ENCODE results near the gene TAF11L10.
"Not testable (repeated sequence)": the region's sequence is repeated elsewhere in the genome, so short reads cannot be mapped to it uniquely, and the experiment has no call there.

GRCh38 chr5:17590860-17591259, 6.8 kb downstream of the TAF11L10 start, which contains the start of gene TAF11L8:
- TF ChIP-seq, protein P1, sequence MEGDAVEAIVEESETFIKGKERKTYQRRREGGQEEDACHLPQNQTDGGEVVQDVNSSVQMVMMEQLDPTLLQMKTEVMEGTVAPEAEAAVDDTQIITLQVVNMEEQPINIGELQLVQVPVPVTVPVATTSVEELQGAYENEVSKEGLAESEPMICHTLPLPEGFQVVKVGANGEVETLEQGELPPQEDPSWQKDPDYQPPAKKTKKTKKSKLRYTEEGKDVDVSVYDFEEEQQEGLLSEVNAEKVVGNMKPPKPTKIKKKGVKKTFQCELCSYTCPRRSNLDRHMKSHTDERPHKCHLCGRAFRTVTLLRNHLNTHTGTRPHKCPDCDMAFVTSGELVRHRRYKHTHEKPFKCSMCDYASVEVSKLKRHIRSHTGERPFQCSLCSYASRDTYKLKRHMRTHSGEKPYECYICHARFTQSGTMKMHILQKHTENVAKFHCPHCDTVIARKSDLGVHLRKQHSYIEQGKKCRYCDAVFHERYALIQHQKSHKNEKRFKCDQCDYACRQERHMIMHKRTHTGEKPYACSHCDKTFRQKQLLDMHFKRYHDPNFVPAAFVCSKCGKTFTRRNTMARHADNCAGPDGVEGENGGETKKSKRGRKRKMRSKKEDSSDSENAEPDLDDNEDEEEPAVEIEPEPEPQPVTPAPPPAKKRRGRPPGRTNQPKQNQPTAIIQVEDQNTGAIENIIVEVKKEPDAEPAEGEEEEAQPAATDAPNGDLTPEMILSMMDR (optimal IDR thresholded peaks at IDR 0.05 in 1 of 3, IDR thresholded peaks at IDR 0.05 in 1 of 3, conservative IDR thresholded peaks at IDR 0.05 in 1 of 3; ENCODE audit: extremely low read depth in 1 of 3, insufficient read depth in 2 of 3, low read length in 3 of 3), result not testable (repeated sequence)
- TF ChIP-seq EZH2 (IDR thresholded peaks at IDR 0.05; ENCODE audit: low read length), result not testable (repeated sequence)

All from keratinocyte (primary cell).